ENCODE data around the gene TXNL4A.
A peak's percentile ranks its signal among the peaks of the same experiment; 100 is the strongest.

Gene TXNL4A

GRCh38 chr18:79944746-79945117 is 43.6 kb downstream of the TXNL4A start:
- H4K20me1 ChIP-seq = peaks cover 100% of the 10 kb centered on the region
- peaks cover 7% of the 10 kb centered on the region; the same call in 1 of the 2 replicates for H3K9me3 ChIP-seq
- H3K4me2 ChIP-seq = peak overlapping the region; percentile 71
- peak overlapping the region; percentile 53 for H3K9ac ChIP-seq
- peak overlapping the region; percentile 4; the same call in 1 of the 2 replicates for H3K4me3 ChIP-seq
- H3K4me1 ChIP-seq = peaks cover 60% of the 10 kb centered on the region
- no peak for TF ChIP-seq Cebpa-rat (IDR thresholded peaks at IDR 0.05)
- H3K27me3 ChIP-seq = no peaks in the 10 kb centered on the region
- H3K27ac ChIP-seq = peak overlapping the region; percentile 55
- peaks cover 90% of the 10 kb centered on the region for H3K36me3 ChIP-seq

DNA sequence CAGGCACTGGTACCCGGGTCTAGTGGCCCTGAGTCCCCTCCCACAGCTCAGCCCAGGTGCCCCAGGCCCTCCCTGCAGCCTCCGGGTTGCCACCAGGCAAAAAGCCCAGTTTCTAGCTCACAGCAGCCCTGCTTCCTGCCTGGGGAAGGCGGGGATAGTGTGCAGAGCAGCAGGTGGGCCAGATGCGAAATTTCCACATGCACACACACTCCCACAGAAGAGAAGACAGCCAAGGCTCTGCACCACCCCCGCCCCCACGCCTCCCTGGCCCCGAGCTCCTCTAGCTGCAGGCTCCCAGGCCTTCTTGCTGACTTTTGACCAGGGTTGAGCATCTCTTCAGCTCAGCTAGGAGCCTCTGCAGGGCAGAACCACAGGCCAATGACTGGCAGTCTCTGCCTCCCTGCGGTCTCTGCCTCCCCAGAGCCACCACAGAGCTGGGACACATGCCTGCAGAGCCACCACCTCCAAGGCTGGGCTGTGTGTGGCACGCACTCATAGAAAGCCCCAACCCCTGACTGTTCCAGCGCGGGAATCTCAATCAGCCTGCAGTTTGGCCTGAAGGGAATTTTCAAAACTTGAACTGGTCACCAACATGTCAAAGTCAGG is 44.1 kb downstream of the TXNL4A start:
- peak overlapping the region; percentile 53; the same call in 1 of the 2 replicates for H3K9ac ChIP-seq
- H4K20me1 ChIP-seq = peaks cover 100% of the 10 kb centered on the region
- no peak for TF ChIP-seq Cebpa-rat (IDR thresholded peaks at IDR 0.05)
- no peak overlapping the region for H3K4me3 ChIP-seq
- peaks cover 7% of the 10 kb centered on the region; the same call in 1 of the 2 replicates for H3K9me3 ChIP-seq
- H3K36me3 ChIP-seq = peaks cover 94% of the 10 kb centered on the region
- no peaks in the 10 kb centered on the region for H3K27me3 ChIP-seq
- H3K4me1 ChIP-seq = peaks cover 55% of the 10 kb centered on the region
- peak overlapping the region; percentile 55; the same call in 1 of the 2 replicates for H3K27ac ChIP-seq
- peak overlapping the region; percentile 71 for H3K4me2 ChIP-seq

- peaks cover 100% of the 10 kb centered on the region for H4K20me1 ChIP-seq
- 0 out of 2 replicates have a peak overlapping the region, but pooled peaks have one; percentile 55 for H3K27ac ChIP-seq
- H3K27me3 ChIP-seq = no peaks in the 10 kb centered on the region
- no peak for TF ChIP-seq Cebpa-rat (IDR thresholded peaks at IDR 0.05)
- H3K9me3 ChIP-seq = peaks cover 7% of the 10 kb centered on the region; the same call in 1 of the 2 replicates
- no peak overlapping the region for H3K9ac ChIP-seq
- H3K36me3 ChIP-seq = peaks cover 94% of the 10 kb centered on the region
- H3K4me3 ChIP-seq = no peak overlapping the region
- peaks cover 50% of the 10 kb centered on the region for H3K4me1 ChIP-seq
- H3K4me2 ChIP-seq = peak overlapping the region; percentile 71; the same call in 1 of the 2 replicates
Measured at GRCh38 chr18:79943608-79944125, 44.7 kb downstream of the TXNL4A start.

DNA sequence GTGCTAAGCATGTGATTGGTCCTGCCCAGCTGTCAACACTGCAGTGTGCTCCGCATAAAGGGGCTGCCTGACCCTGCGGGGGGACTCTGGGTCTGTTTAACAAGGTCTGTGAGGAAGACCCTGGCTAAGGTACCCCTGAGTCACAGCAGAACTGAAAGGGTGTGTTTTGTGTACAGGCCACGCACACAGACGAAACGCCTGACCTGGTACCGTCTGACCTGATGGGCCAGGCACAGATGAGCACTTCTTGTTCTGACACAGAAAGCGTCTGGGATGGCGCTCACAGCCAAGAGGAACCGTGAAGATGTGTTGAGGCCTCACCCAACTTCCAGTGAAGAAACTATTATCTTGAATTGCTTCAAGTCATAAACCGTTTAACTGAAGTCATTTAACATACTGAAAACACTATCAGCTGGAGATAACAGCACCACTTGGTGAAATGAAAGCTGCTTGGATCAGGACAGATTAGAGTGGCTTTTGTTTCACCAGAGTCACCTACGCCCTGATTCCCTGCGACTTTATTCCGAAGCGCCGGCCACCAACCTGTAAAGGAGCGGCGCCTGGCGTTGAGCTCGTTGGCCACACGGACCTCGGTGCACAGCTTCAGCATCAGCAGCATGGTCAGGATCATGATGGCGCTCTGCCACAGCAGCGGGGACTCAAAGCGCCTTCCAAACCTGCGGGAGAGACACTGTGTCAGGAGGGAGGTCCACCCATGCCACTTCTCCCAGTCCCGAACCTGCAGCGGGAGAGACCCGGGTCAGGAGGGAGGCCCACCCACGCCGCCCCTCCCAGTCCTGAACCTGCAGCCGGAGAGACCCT is 45.4 kb downstream of the TXNL4A start:
- H3K4me3 ChIP-seq = no peak overlapping the region
- peaks cover 43% of the 10 kb centered on the region for H3K4me1 ChIP-seq
- peaks cover 11% of the 10 kb centered on the region for H3K9me3 ChIP-seq
- no peak overlapping the region for H3K27ac ChIP-seq
- H4K20me1 ChIP-seq = peaks cover 100% of the 10 kb centered on the region
- H3K9ac ChIP-seq = no peak overlapping the region
- TF ChIP-seq Cebpa-rat (IDR thresholded peaks at IDR 0.05) = no peak
- H3K4me2 ChIP-seq = no peak overlapping the region
- no peaks in the 10 kb centered on the region for H3K27me3 ChIP-seq
- H3K36me3 ChIP-seq = peaks cover 94% of the 10 kb centered on the region

DNA sequence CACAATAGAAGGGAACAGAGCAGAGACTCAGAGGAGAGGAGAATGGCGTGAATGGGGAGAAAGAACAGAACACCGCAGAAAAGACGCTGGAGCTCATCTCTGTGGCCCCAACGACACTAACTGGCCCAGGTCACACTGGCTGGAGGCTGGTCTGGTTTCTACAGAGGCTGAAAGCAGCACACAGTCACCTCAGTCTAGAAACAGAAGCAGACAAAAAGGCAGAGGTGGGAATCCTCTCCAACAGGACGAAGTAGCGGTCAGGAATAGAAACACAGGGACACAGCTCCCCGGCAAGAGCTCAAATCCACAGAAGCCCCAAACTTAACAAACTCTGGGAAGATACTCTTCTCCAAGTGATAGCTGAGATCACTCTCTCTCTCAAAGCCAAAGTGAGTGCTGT is 46.2 kb downstream of the TXNL4A start:
- no peak overlapping the region for H3K4me3 ChIP-seq
- H3K9me3 ChIP-seq = peaks cover 19% of the 10 kb centered on the region

DNA sequence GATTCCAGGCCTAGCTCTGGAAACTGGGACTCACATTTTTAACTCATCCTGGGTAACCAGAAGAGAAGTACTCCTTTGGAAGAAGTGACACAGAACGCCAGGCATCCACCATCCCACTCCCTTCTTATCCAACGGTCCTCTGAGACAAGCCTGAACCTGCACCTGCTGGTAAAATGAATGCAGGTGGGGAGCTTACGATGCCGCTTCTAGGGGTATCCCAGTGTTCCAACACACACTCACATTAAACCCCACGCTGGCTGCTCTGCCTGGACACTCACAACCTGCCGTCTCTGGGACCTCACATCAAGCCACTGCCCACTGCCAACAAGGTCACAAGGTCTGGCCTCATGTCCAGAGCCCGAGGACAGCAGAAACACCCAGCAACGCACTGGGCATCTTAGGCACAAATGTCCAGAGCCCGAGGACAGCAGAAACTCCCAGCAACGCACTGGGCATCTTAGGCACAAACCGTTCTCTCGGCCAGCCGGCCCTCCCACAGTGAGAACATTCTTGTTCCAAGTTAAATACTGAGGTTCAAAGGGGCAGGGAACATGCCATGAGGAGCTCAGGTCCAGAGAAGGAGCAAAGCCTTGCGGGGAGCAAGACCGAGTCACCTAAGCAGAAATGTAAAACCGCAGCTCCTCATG is 46.8 kb downstream of the TXNL4A start:
- peaks cover 100% of the 10 kb centered on the region for H4K20me1 ChIP-seq
- H3K9ac ChIP-seq = no peak overlapping the region
- no peaks in the 10 kb centered on the region for H3K27me3 ChIP-seq
- peaks cover 31% of the 10 kb centered on the region for H3K4me1 ChIP-seq
- no peak overlapping the region for H3K4me3 ChIP-seq
- peaks cover 23% of the 10 kb centered on the region for H3K9me3 ChIP-seq
- no peak overlapping the region for H3K4me2 ChIP-seq
- no peak overlapping the region for H3K27ac ChIP-seq
- TF ChIP-seq Cebpa-rat (IDR thresholded peaks at IDR 0.05) = no peak
- H3K36me3 ChIP-seq = peaks cover 97% of the 10 kb centered on the region

More for the DNA sequence above, 46.2 kb downstream of the TXNL4A start:
- no peak for TF ChIP-seq Cebpa-rat (IDR thresholded peaks at IDR 0.05)
- H3K4me1 ChIP-seq = peaks cover 37% of the 10 kb centered on the region
- H3K9ac ChIP-seq = no peak overlapping the region
- no peak overlapping the region for H3K27ac ChIP-seq
- H3K4me2 ChIP-seq = no peak overlapping the region
- peaks cover 100% of the 10 kb centered on the region for H4K20me1 ChIP-seq
- H3K27me3 ChIP-seq = no peaks in the 10 kb centered on the region
- peaks cover 97% of the 10 kb centered on the region for H3K36me3 ChIP-seq

DNA sequence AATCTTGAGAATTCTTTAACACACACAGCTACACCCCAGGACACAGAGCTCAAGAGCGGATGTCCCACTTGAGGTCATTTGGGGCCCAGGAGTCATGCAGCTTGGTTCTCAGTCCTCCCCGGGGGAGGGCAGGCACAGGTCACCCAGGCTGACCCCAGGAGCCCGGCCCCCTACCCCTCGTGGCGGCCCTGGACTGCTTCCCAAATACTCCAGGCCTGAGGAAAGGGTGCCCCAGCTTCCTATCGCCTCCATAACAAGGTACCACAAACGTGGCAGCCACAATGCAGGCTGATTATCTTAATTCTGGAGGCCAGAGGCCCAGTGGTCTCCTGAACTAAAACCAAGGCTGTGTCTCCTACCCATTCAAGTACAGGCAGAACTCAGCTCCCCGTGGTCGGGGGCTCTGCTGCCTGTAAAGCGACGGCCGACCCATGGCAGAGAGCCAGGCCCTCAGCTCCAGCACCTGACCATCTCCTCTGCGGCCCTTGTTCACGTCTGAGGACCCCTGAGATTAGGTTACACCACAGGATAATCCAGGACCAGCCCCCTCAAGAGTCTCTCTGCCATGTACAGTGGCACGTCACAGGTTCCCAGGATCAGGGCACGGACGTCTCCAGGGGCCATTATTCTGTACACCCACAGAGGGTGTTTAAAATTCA is 47.4 kb downstream of the TXNL4A start:
- Histone ChIP-seq H3K9me3 (peaks cover 23% of the 10 kb centered on the region), H3K4me3 (no peak overlapping the region), H3K4me1 (peaks cover 26% of the 10 kb centered on the region), H3K27ac (no peak overlapping the region), H3K4me2 (no peak overlapping the region), H3K27me3 (no peaks in the 10 kb centered on the region), H3K36me3 (peaks cover 97% of the 10 kb centered on the region), H3K9ac (no peak overlapping the region), H4K20me1 (peaks cover 100% of the 10 kb centered on the region)
- no peak for TF ChIP-seq Cebpa-rat (IDR thresholded peaks at IDR 0.05)

GRCh38 chr18:79940126-79940813 is 48.1 kb downstream of the TXNL4A start:
- Histone ChIP-seq H3K9ac (no peak overlapping the region), H4K20me1 (peaks cover 100% of the 10 kb centered on the region), H3K36me3 (peaks cover 97% of the 10 kb centered on the region)

DNA sequence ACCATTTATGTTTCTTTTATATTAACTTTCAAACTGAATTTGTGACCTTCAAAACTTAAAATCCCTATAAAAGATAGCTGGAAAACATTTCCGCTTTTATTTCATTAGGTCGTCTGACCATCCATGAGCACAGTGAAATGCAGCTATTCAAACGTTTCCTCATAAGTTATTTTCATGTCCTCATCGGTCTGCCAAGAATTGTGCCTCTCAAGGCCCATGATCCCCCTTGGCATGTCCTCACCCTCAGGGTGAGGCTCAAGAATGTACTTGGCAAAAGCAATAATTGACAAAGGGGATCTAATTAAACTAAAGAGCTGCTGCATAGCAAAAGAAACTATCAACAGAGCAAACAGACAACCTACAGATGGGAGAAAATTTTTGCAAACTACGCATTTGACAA is 49.3 kb downstream of the TXNL4A start:
- H3K4me2 ChIP-seq = no peak overlapping the region
- peaks cover 99% of the 10 kb centered on the region for H3K36me3 ChIP-seq
- no peak for TF ChIP-seq Cebpa-rat (IDR thresholded peaks at IDR 0.05)

More at GRCh38 chr18:79940126-79940813, 48.1 kb downstream of the TXNL4A start:
- H3K27me3 ChIP-seq = no peaks in the 10 kb centered on the region
- peaks cover 23% of the 10 kb centered on the region for H3K9me3 ChIP-seq
- H3K4me1 ChIP-seq = peaks cover 26% of the 10 kb centered on the region
- TF ChIP-seq Cebpa-rat (IDR thresholded peaks at IDR 0.05) = no peak
- no peak overlapping the region for H3K4me2 ChIP-seq
- no peak overlapping the region for H3K27ac ChIP-seq
- H3K4me3 ChIP-seq = no peak overlapping the region

More for the DNA sequence above, 49.3 kb downstream of the TXNL4A start:
- Histone ChIP-seq H3K4me1 (peaks cover 26% of the 10 kb centered on the region), H4K20me1 (peaks cover 100% of the 10 kb centered on the region), H3K27me3 (no peaks in the 10 kb centered on the region), H3K4me3 (no peak overlapping the region), H3K9ac (no peak overlapping the region), H3K9me3 (peaks cover 23% of the 10 kb centered on the region), H3K27ac (no peak overlapping the region)
